Ectodermal cell (in vitro differentiated cells): Measurements from ENCODE around the gene PKNOX2.
A peak's percentile ranks its signal among the peaks of the same experiment; 100 is the strongest.

Source experiments
- H3K27ac ChIP-seq: 2 replicates; pipeline ENCODE4 v1.7.0; 2013; ENCODE audit warnings: mild to moderate bottlenecking, low read depth, low read length; ENCODE audit not compliant: insufficient read depth, poor library complexity, severe bottlenecking
- H3K27me3 ChIP-seq: 2 replicates; pipeline ENCODE4 v1.7.0; 2013; ENCODE audit warnings: mild to moderate bottlenecking, low read length; ENCODE audit not compliant: insufficient read depth, control insufficient read depth, poor library complexity, severe bottlenecking
- H3K36me3 ChIP-seq: one replicate; pipeline ENCODE4 v1.7.0; 2013; ENCODE audit warnings: low read length; ENCODE audit not compliant: control insufficient read depth, insufficient read depth
- H3K4me1 ChIP-seq: one replicate; pipeline ENCODE4 v1.7.0; 2013; ENCODE audit warnings: low read length; ENCODE audit not compliant: control insufficient read depth, insufficient read depth
- H3K4me3 ChIP-seq: 2 replicates; pipeline ENCODE4 v1.7.0; 2013; ENCODE audit warnings: low read depth, low read length, control low read depth; ENCODE audit not compliant: insufficient read depth
- H3K9me3 ChIP-seq: 2 replicates; pipeline ENCODE4 v1.7.0; 2013; ENCODE audit warnings: mild to moderate bottlenecking, low read length, moderate library complexity; ENCODE audit not compliant: control insufficient read depth
- WGBS, 2 experiments: methylation state at CpG; one replicate each; pipeline ENCODE4 v1.1.7; 2013; ENCODE audit warnings: missing lambda C conversion rate in 2 of 2; 5-methylcytosine and 5-hydroxymethylcytosine counted together

PKNOX2 gene

GRCh38 chr11:125228445-125228844 is 63.9 kb downstream of the PKNOX2 start:
- Histone ChIP-seq H3K27ac (no peak overlapping the region), H3K4me1 (peaks cover 26% of the 10 kb centered on the region), H3K9me3 (no peaks in the 10 kb centered on the region), H3K27me3 (peaks cover 4% of the 10 kb centered on the region), H3K36me3 (no peaks in the 10 kb centered on the region), H3K4me3 (no peak overlapping the region)
- whole genome bisulfite sequencing, 2 experiments: 78 to 80% methylated on average over 4 of the region's 4 CpGs

GRCh38 chr11:125228993-125229392 is 64.4 kb downstream of the PKNOX2 start:
- peaks cover 30% of the 10 kb centered on the region for H3K4me1 ChIP-seq
- no peaks in the 10 kb centered on the region for H3K36me3 ChIP-seq
- H3K4me3 ChIP-seq: no peak overlapping the region
- H3K27ac ChIP-seq: no peak overlapping the region
- H3K27me3 ChIP-seq: peaks cover 4% of the 10 kb centered on the region
- 79 to 80% methylated on average over 9 of the region's 9 CpGs for WGBS, 2 experiments
- no peaks in the 10 kb centered on the region for H3K9me3 ChIP-seq

- Histone ChIP-seq H3K36me3 (no peaks in the 10 kb centered on the region), H3K9me3 (no peaks in the 10 kb centered on the region), H3K27me3 (peaks cover 4% of the 10 kb centered on the region), H3K4me1 (peaks cover 28% of the 10 kb centered on the region), H3K4me3 (no peak overlapping the region), H3K27ac (no peak overlapping the region)
- WGBS, 2 experiments: 95 to 96% methylated on average over 2 of the region's 2 CpGs
Observed at GRCh38 chr11:125229916-125230315, 65.4 kb downstream of the PKNOX2 start.

- Histone ChIP-seq H3K4me3 (no peak overlapping the region), H3K4me1 (peaks cover 22% of the 10 kb centered on the region), H3K9me3 (no peaks in the 10 kb centered on the region), H3K27ac (no peak overlapping the region), H3K27me3 (peaks cover 4% of the 10 kb centered on the region), H3K36me3 (peaks cover 6% of the 10 kb centered on the region)
- 100% methylated on average over 1 of the region's 1 CpG for WGBS, 2 experiments
Observed at GRCh38 chr11:125233116-125233515, 68.6 kb downstream of the PKNOX2 start.

- Histone ChIP-seq H3K36me3 (peaks cover 6% of the 10 kb centered on the region), H3K9me3 (no peaks in the 10 kb centered on the region), H3K4me3 (no peak overlapping the region), H3K4me1 (peaks cover 22% of the 10 kb centered on the region), H3K27ac (no peak overlapping the region), H3K27me3 (peaks cover 4% of the 10 kb centered on the region)
- 83 to 87% methylated on average over 8 of the region's 8 CpGs for WGBS, 2 experiments
Observed at GRCh38 chr11:125233736-125234275, 69.3 kb downstream of the PKNOX2 start.

GRCh38 chr11:125235071-125235471 is 70.5 kb downstream of the PKNOX2 start:
- peaks cover 30% of the 10 kb centered on the region for H3K4me1 ChIP-seq
- no peak overlapping the region for H3K4me3 ChIP-seq
- peaks cover 6% of the 10 kb centered on the region for H3K36me3 ChIP-seq
- H3K27ac ChIP-seq: peak overlapping the region; percentile 17
- 94 to 95% methylated on average over 5 of the region's 5 CpGs for WGBS, 2 experiments
- H3K27me3 ChIP-seq: peaks cover 4% of the 10 kb centered on the region
- H3K9me3 ChIP-seq: no peaks in the 10 kb centered on the region

GRCh38 chr11:125236072-125236825 is 71.7 kb downstream of the PKNOX2 start:
- Histone ChIP-seq H3K27me3 (peaks cover 4% of the 10 kb centered on the region), H3K4me3 (no peak overlapping the region), H3K4me1 (peaks cover 30% of the 10 kb centered on the region), H3K27ac (no peak overlapping the region), H3K36me3 (peaks cover 6% of the 10 kb centered on the region), H3K9me3 (no peaks in the 10 kb centered on the region)
- 89 to 91% methylated on average over 24 of the region's 24 CpGs for WGBS, 2 experiments

- Histone ChIP-seq H3K4me3 (no peak overlapping the region), H3K4me1 (peaks cover 13% of the 10 kb centered on the region), H3K9me3 (no peaks in the 10 kb centered on the region), H3K36me3 (peaks cover 6% of the 10 kb centered on the region), H3K27ac (no peak overlapping the region), H3K27me3 (no peaks in the 10 kb centered on the region)
- WGBS, 2 experiments: 63 to 64% methylated on average over 26 of the region's 26 CpGs
Observed at GRCh38 chr11:125239585-125240560, 75.3 kb downstream of the PKNOX2 start.

GRCh38 chr11:125241104-125241503 is 76.6 kb downstream of the PKNOX2 start:
- H3K4me1 ChIP-seq: peaks cover 8% of the 10 kb centered on the region
- H3K27me3 ChIP-seq: no peaks in the 10 kb centered on the region
- H3K9me3 ChIP-seq: no peaks in the 10 kb centered on the region
- WGBS, 2 experiments: 94 to 96% methylated on average over 5 of the region's 5 CpGs
- no peak overlapping the region for H3K27ac ChIP-seq
- no peak overlapping the region for H3K4me3 ChIP-seq
- H3K36me3 ChIP-seq: peaks cover 8% of the 10 kb centered on the region
